GM18907 (cell line): ENCODE measurements around the gene MTARC1.

Source experiments
- ATAC-seq: cut with Tn5 transposase; IDR thresholded peaks from one replicate; pipeline ENCODE4 v1.9.1; 2021; ENCODE audit warnings: mild to moderate bottlenecking, moderate library complexity; ENCODE audit not compliant: unreplicated experiment

Gene MTARC1

GRCh38 chr1:220769205-220769604 lies 17.5 kb upstream of the MTARC1 start:
- ATAC-seq, result no peak

- ATAC-seq, result no peak
Measured at GRCh38 chr1:220770245-220770913, 16.3 kb upstream of the MTARC1 start.

- no peak for ATAC-seq
Measured at GRCh38 chr1:220772846-220773245, 13.9 kb upstream of the MTARC1 start.

- peak; percentile 41 for ATAC-seq
Measured at GRCh38 chr1:220775240-220775853, 11.4 kb upstream of the MTARC1 start.

GRCh38 chr1:220776254-220776653 lies 10.5 kb upstream of the MTARC1 start:
- ATAC-seq, result no peak

GRCh38 chr1:220776720-220777326 lies 9.9 kb upstream of the MTARC1 start:
- peak; percentile 89 for ATAC-seq

GRCh38 chr1:220783453-220783852 lies 3.3 kb upstream of the MTARC1 start:
- ATAC-seq, result no peak

GRCh38 chr1:220784751-220785150 lies 2.0 kb upstream of the MTARC1 start:
- ATAC-seq, result no peak

- ATAC-seq, result no peak
Measured at GRCh38 chr1:220785166-220786056, 1.3 kb upstream of the MTARC1 start.

- ATAC-seq, result no peak
Measured at GRCh38 chr1:220786057-220786336, 716 bp upstream of the MTARC1 start.

- ATAC-seq, result peak; percentile 30
Measured at GRCh38 chr1:220787069-220787619, 431 bp downstream of the MTARC1 start.

- ATAC-seq, result no peak
Measured at GRCh38 chr1:220788900-220789299, 2.2 kb downstream of the MTARC1 start.

- ATAC-seq, result no peak
Measured at GRCh38 chr1:220789532-220790147, 2.9 kb downstream of the MTARC1 start.

GRCh38 chr1:220791285-220791684 lies 4.6 kb downstream of the MTARC1 start:
- ATAC-seq, result no peak

- no peak for ATAC-seq
Measured at GRCh38 chr1:220791956-220792355, 5.2 kb downstream of the MTARC1 start.

- no peak for ATAC-seq
Measured at GRCh38 chr1:220796530-220796929, 9.8 kb downstream of the MTARC1 start.

GRCh38 chr1:220797044-220797443 lies 10.3 kb downstream of the MTARC1 start:
- no peak for ATAC-seq

- ATAC-seq, result no peak
Measured at GRCh38 chr1:220797553-220797952, 10.8 kb downstream of the MTARC1 start.

- ATAC-seq, result no peak
Measured at GRCh38 chr1:220798338-220798737, 11.6 kb downstream of the MTARC1 start.

GRCh38 chr1:220800262-220800661 lies 13.5 kb downstream of the MTARC1 start:
- no peak for ATAC-seq
